NK-92 (cell line): Measurements from ENCODE around the gene DHX38.

ENCODE experiments used
- DNase-seq: peaks from one replicate; lab custom pipeline; 2025; ENCODE audit not compliant: unreplicated experiment; lab: John Stamatoyannopoulos, UW

The DHX38 gene

DNA sequence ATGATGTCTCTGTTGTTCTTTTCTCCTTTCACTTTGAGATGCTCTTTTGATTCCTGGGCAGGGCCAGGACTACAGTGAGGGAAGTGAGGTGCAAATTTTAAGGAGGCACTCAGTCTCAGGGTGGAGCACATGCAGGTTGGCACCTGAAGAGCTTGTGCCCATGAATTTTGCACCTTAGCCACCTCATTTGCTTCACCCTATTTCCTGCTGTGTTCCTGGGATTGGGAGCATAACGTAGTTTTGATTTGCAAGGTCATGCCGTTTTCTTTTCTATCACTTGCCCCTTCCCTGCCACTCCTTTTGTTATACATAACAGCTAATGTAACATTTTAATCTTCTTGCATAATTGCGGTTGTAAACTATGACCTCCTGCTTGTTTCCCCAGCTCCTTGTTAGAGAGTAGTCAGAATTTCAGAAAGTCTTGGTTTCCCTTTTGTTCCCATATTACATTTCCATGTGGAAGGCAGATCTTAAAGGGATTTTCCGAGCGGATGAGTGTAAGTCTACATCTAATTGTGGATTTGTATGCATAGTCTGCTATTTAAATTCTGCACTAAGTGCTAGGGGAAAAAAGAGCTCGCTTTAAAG lies 68.6 kb downstream of the DHX38 start:
- DNase-seq: no peak
